Smooth muscle cell (in vitro differentiated cells): ENCODE data around the gene CHST2. TPM values are rescaled to one million over a fixed set of nuclear protein-coding genes. Genes with fewer than 3 reads are reported as not detected.

Source experiments
- DNase-seq: peaks from one replicate; lab custom pipeline; 2025; ENCODE audit not compliant: unreplicated experiment; lab: John Stamatoyannopoulos, UW
- H2AFZ ChIP-seq: fragments of 200-600 bp; sonication (generic); 2 replicates; pipeline ENCODE4 v1.6.0; 2016; ENCODE audit warnings: antibody characterized with exemption, low read depth, mild to moderate bottlenecking
- H3F3A ChIP-seq: fragments of 200-600 bp; sonication (generic); 2 replicates; pipeline ENCODE4 v1.6.0; 2017; ENCODE audit warnings: antibody characterized with exemption, low read depth
- H3K27ac ChIP-seq: fragments of 200-600 bp; sonication (generic); 2 replicates; pipeline ENCODE4 v1.5.1; 2016; ENCODE audit warnings: low read depth, mild to moderate bottlenecking
- H3K27me3 ChIP-seq: fragments of 200-600 bp; sonication (generic); 2 replicates; pipeline ENCODE4 v1.6.1; 2016; ENCODE audit warnings: low read depth, mild to moderate bottlenecking
- H3K36me3 ChIP-seq: fragments of 200-600 bp; sonication (generic); 2 replicates; pipeline ENCODE4 v1.5.1; 2016; ENCODE audit warnings: low read depth
- H3K4me1 ChIP-seq: fragments of 200-600 bp; sonication (generic); 2 replicates; pipeline ENCODE4 v1.5.1; 2016; ENCODE audit warnings: low read depth
- H3K4me2 ChIP-seq: fragments of 200-600 bp; sonication (generic); 2 replicates; pipeline ENCODE4 v1.6.0; 2016; ENCODE audit warnings: mild to moderate bottlenecking
- H3K4me3 ChIP-seq: fragments of 200-600 bp; sonication (generic); 2 replicates; pipeline ENCODE4 v1.5.1; 2016; ENCODE audit warnings: mild to moderate bottlenecking
- H3K79me2 ChIP-seq: fragments of 200-600 bp; sonication (generic); 2 replicates; pipeline ENCODE4 v1.6.0; 2016; ENCODE audit warnings: low read depth, mild to moderate bottlenecking
- H3K9ac ChIP-seq: fragments of 200-600 bp; sonication (generic); 2 replicates; pipeline ENCODE4 v1.6.0; 2016; ENCODE audit warnings: low read depth
- H3K9me3 ChIP-seq: fragments of 200-600 bp; sonication (generic); replicated peaks from 2 replicates; pipeline ENCODE4 v1.5.1; 2016; ENCODE audit warnings: low read depth
- H4K20me1 ChIP-seq: fragments of 200-600 bp; sonication (generic); 2 replicates; pipeline ENCODE4 v1.6.0; 2016; ENCODE audit warnings: low read depth
- WGBS: methylation state at CpG from one replicate; pipeline ENCODE4 v1.1.7; 2016; ENCODE audit warnings: low lambda C conversion rate; 5-methylcytosine and 5-hydroxymethylcytosine counted together
- polyA plus RNA-seq: library from polyadenylated mRNA; unstranded; fragments of >200 nt; fragmentation: Nextera tagmentation; extraction: Ambion mirVana; gene quantifications from 2 replicates; pipeline ENCODE4 v1.2.1, GENCODE V29; 2016
- total RNA-seq: library from RNA; depleted of rRNA; stranded (reverse); fragments of >200 nt; gene quantifications from 2 replicates; pipeline ENCODE4 v1.2.3, GENCODE V29; 2014
- TF ChIP-seq, protein P1 (sequence below): fragments of 200-600 bp; sonication (generic); IDR thresholded peaks from 2 replicates; pipeline ENCODE4 v1.5.1; 2017; ENCODE audit warnings: borderline replicate concordance, mild to moderate bottlenecking, antibody characterized with exemption; ENCODE audit not compliant: insufficient read depth, poor library complexity, severe bottlenecking

Gene CHST2
- total and polyA plus RNA-seq, 2 experiments from 2014 or later = 10.4 to 16.0 TPM

DNA sequence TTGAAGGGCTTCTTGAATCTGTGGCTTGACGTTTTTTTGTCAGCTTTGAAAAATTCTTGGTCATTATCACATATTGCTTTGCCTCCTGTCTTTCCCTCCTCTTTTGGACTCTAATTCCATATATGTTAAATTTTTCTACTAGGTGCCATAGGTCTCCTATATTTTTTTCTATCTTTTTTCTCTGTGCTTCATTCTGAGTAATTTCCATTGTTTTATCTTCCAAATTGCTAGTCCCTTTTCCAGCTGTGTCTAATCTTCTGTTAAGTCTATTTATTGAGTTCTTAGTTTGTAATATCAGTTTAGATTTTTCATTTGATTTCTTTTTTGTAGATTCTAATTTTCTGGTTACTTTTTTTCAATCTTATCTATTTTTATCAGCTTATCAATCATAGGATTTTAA is 53.7 kb downstream of the CHST2 start:
- H3F3A ChIP-seq = peaks cover 25% of the 10 kb centered on the region
- H3K4me2 ChIP-seq = no peak overlapping the region
- DNase-seq = no peak
- H3K27me3 ChIP-seq = no peaks in the 10 kb centered on the region
- no peak overlapping the region for H2AFZ ChIP-seq
- H3K4me1 ChIP-seq = no peaks in the 10 kb centered on the region
- TF ChIP-seq, protein P1, sequence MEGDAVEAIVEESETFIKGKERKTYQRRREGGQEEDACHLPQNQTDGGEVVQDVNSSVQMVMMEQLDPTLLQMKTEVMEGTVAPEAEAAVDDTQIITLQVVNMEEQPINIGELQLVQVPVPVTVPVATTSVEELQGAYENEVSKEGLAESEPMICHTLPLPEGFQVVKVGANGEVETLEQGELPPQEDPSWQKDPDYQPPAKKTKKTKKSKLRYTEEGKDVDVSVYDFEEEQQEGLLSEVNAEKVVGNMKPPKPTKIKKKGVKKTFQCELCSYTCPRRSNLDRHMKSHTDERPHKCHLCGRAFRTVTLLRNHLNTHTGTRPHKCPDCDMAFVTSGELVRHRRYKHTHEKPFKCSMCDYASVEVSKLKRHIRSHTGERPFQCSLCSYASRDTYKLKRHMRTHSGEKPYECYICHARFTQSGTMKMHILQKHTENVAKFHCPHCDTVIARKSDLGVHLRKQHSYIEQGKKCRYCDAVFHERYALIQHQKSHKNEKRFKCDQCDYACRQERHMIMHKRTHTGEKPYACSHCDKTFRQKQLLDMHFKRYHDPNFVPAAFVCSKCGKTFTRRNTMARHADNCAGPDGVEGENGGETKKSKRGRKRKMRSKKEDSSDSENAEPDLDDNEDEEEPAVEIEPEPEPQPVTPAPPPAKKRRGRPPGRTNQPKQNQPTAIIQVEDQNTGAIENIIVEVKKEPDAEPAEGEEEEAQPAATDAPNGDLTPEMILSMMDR = no peak
- WGBS = 68% methylated on average over 1 of the region's 1 CpG
- H4K20me1 ChIP-seq = no peaks in the 10 kb centered on the region
- H3K9ac ChIP-seq = no peak overlapping the region
- no peaks in the 10 kb centered on the region for H3K79me2 ChIP-seq
- no peaks in the 10 kb centered on the region for H3K9me3 ChIP-seq
- no peak overlapping the region for H3K27ac ChIP-seq
- no peak overlapping the region for H3K4me3 ChIP-seq
- H3K36me3 ChIP-seq = no peaks in the 10 kb centered on the region

Other genes starting within 250 kb of the CHST2 start
- gene PCOLCE2, start 230.7 kb upstream of the CHST2 start, total RNA-seq = 32.5 and 71.3 TPM in 2 replicates
- gene PCOLCE2, start 230.7 kb upstream of the CHST2 start, polyA plus RNA-seq = 46.6 and 80.9 TPM in 2 replicates
- gene PAQR9, start 156.1 kb upstream of the CHST2 start, total RNA-seq = 0.09 and 0.13 TPM in 2 replicates
- gene PAQR9, start 156.1 kb upstream of the CHST2 start, polyA plus RNA-seq = 1.0 TPM in 1 of 2 replicates, not detected in the other
- 80.4 and 90.1 TPM in 2 replicates for gene U2SURP, start 118.2 kb upstream of the CHST2 start, total RNA-seq
- gene U2SURP, start 118.2 kb upstream of the CHST2 start, polyA plus RNA-seq = 49.0 and 53.8 TPM in 2 replicates